GM19468 (cell line): ENCODE measurements around the gene WDR59.
"Not testable (repeated sequence)": the region's sequence is repeated elsewhere in the genome, so short reads cannot be mapped to it uniquely, and the experiment has no call there.

Source experiments
- ATAC-seq: cut with Tn5 transposase; IDR thresholded peaks from one replicate; pipeline ENCODE4 v1.9.1; 2021; ENCODE audit warnings: mild to moderate bottlenecking, moderate library complexity, moderate number of reproducible peaks; ENCODE audit not compliant: unreplicated experiment; ENCODE audit errors: extremely low read depth

The WDR59 gene

DNA sequence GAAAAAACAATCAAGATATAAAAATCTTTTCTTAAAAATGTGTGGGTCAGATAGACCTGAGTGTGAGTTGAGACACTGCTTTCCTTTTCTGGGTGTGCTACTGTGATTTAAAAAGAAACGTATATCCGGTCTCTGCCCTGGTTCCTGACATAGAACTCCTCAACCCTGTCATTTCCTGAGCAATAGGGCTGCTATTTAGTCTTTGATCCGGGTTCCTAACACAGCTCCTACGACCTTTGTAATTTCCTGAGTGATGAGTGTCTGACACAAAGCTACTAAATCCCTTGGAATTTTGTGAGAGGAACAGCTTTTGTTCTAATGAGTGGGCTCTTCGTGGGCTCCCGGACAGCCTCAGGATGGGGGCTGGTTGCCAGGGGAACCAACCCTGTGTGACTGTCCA is 116.4 kb downstream of the WDR59 start:
- ATAC-seq = no peak

DNA sequence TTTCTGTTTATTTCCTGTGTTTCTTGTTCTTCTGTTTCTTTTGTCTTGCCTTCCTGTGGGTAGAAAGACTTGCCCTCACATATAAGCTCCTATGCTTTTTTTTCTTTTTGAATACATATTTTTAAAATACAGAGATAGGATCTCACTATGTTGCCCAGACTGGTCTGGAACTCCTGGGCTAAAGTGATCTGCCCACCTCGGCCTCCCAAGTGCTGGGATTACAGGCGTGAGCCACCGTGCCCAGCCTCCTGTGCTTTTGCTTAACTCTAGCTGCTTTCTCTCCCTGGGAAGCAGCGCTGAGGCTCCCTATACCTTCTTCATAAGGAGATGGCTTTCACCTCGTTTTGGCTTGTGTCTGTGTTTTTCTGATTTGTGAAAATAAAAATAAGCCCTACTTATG is 116.9 kb downstream of the WDR59 start:
- no peak for ATAC-seq

DNA sequence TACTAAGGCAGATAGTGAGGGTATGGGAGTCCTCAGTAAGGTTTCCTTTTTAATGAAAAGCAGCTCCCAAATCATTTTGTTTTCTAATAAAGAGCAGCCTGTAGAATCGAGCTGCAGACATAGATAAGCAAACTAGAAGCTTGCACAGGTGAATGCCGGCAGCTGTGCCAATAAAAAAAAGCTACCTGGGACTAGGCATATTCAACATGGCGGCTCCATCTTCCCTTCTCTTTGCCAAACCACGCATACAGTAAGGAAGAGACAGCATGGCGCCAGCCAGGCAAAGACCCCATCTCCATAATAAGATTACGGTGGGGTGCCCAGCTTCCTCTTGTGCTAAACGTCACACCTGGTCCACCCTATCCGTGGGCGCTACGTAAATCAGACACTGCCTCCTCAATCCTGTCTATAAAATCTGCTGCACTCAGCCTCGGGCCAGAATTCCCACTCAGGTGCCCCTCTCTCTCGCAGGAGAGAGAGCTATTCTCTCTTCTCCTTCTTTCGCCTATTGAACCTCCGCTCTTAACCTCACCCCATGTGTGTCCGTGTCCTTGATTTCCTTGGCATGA is 117.6 kb downstream of the WDR59 start:
- no peak for ATAC-seq

DNA sequence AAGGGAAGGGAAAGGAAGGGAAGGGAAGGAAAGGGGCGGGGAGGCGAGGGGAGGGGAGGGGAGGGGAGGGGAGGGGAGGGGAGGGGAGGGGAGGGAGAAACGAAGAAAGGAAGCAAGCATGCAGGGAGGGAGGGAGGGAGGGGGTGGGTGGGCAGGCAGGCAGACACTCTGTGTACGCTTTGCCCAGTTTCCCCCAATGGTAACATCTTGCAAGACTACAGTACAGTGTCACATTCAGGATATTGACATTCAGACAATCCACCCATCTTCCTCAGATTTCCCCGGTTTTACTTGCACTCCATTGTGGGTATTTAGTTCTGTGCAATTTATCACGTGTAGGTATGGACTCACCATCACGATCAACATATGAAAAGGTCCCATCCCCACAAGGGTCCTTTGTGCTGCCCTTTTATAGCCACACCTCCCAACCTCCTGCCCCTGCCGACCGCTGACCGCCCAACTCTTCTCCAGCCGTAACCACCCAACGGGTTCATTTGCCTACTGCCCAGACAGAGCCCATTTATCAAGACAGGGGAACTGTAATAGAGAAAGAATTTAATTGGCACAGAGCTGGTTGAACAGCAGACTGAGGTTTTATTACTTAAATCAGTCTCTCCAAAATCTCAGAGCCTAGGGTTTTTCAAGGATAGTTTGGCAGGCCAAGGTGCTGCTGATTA is 118.9 kb downstream of the WDR59 start:
- ATAC-seq = no peak

DNA sequence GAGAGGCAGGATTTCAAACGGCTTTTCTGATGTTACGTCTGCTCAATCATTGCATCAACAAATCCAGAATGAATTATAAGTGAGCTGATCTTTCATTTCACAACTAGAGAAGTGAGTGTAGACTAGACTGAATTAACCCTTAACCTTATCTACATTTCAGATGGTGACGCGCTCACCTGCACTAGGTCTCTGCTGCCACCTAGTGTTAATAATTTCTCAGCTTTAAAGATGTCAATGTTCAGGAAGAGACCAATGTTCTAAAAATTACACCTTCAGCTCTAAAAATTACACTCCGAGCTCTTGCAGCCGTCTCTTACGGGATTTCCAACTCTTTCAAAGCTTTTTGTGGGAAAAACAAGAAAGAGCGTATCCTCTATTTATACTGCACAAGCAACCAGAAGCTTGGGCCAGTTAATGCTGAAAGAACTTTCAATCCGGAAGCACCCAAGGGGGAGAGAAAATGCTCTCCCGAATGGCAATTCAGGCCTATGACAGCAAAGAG is 122.1 kb downstream of the WDR59 start:
- ATAC-seq = no peak

DNA sequence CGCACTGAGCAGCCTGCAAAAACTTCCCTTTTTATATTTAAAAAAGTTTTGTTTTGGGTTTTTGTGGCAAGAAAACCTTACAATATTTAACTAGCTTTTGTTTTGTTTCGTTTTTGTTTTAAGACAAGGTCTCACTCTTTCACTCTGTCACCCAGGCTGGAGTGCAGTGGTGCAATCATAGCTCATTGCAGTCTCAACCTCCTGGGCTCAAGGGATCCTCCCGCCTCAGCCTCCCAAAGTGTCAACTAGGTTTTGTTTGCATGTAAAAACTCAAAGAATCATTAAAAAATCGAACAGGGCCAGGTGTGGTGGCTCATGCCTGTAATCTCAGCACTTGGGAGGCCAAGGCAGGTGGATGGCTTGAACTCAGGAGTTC is 132.4 kb downstream of the WDR59 start:
- no peak for ATAC-seq

DNA sequence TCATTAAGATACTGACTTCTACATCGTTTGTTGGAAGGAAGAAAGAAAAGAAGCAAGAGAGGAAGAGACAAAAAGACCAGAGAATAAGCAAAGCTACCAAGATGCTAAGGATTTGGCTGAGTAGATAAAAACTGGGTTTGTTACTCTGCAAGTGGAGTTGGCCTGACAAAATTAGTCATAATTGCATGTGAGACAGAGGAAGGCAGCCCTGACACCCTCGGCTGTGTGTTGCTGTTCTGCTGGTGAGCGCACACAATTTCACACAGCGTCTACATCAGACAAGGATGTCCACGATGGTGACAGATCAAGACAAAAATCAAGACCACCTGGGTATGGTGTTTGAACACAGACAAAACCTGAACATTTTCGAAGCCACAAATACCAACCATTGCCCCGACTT is 134.9 kb downstream of the WDR59 start:
- no peak for ATAC-seq

DNA sequence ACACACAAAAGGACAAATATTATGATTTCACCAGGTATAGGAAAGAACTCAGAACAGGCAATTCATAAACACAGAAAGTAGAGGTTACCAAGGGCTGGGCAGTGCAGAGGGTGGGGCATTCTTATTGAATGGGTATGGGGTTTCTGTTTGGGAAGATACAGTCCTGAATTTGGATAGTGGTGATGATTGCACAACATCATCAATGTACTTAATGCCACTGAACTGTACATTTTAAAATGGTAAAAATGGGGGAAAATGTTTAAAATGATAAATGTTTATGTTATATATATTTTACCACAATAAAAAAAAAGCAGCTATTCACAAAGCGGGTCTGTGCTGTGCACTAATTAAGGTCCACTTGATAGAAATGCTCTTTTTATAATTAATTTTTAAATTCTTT is 137.7 kb downstream of the WDR59 start:
- no peak for ATAC-seq

DNA sequence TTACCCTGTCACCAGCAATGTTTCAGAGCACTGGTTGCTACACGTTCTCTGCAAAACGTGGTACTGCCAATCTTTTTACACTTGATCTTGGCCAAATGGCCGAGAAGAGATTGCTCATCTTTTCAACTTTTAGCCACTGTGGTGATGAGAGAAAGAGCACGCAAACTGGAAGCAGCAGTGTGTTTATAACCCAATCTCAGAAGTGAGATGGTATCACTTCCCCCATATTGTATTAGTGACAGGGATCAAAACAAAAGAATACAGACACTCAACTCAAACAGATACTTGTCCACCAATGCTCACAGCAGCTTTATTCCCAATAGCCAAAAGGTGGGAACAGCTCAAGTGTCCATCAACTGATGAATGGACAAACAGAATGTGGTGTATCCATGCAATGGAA is 138.2 kb downstream of the WDR59 start:
- ATAC-seq = no peak

DNA sequence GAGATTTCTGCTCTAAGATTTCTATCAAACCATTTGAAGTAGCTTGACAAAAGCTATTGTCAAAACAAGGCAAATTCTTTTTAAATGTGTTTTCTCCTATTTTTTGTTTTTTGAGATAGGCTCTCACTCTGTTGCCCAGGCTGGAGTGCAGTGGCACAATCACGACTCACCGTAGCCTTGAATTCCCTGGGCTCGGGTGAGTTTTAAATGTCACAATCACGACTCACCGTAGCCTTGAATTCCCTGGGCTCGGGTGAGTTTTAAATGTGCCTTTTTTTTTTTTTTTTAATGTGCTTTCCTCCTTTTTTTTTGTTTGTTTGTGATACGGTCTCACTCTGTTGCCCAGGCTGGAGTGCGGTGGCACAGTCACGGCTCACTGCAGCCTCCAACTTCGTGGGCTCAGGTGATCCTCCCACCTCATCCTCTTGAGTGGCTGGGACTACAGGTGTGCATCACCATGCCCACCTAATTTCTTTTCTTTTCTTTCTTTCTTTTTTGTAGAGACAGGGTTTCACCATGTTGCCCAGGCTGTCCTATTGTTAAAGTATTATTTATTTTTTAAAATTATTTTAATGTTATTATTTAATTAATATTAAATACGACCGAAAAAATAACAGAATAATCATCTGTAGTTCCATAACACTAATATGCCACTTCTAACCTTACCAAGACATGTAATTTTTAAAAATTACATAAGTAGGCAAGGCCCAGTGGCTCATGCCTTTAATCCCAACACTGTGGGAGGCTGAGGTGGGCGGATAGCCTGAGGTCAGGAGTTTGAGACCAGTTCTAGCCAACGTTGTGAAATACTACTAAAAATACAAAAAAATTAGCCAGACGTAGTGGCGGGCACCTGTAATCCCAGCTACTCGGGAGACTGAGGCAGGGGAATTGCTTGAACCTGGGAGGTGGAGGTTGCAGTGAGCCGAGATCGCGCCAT is 140.6 kb downstream of the WDR59 start:
- ATAC-seq = no peak

DNA sequence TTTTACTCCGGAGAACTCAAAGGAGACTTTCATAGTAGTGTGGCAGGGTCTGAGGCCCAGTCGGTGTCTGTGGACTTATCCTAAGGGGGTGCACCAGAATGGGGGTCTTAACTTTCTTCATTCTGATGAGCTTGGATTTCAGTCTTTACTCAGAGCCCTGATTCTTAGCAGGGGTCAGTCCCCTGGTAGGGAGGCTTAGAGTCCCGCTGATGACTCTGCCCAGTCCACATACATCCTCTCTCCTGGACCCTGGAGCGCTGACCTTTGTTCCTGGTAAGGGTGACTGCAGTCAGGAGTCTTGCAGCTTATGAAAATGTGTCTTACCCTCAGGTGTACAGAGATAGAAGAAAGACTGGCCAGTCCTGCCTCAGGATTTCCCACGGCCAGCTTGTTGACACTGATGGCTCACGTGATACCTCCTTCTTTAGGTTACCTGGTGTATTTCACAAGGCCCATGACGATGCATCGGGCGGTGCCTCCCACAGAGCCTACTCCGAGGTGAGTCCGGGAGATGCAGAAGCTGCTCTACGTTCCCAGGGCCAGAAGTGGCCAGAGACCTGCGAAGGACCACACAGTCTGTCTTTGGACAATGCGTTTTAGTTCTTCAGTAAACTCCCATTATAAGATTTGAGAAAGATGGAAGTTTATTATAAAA is 141.4 kb downstream of the WDR59 start:
- ATAC-seq = not testable (repeated sequence)

DNA sequence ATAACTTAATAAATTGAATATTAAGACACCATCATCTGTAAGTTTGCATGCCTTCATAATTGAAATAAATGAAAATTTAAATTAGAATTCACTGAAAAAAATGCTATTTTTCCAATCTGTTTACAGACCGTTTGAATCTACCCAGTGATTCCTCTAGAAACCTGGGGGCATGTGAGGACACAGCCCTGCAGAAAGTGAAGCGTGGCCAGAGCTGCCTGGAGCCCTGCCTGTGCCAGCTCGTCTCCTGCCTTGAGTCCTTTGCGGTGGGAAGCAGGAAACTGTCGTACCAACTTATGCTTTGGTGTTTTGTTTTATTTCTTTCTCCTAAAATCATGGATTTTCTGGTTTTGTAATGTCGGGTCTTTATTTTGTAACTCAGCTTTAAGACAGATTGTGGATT is 142.5 kb downstream of the WDR59 start:
- ATAC-seq = no peak

DNA sequence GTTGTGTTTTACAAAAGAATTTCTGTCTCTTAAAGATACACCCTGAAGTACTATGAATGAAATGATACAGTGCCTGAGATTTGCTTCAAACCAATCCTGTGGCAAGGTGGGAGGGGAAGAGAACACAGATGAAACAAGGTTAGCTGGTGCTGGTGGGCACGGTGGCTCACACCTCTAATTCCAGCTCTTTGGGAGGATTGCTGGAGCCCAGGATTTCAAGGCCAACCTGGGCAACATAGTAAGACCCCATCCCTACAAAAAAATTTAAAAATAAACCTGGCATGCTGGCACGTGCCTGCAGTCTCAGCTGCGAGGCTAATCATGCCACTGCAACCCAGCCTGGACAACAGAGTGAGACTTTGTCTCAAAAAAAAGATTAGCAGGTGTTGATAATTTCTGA is 143.0 kb downstream of the WDR59 start:
- ATAC-seq = no peak

DNA sequence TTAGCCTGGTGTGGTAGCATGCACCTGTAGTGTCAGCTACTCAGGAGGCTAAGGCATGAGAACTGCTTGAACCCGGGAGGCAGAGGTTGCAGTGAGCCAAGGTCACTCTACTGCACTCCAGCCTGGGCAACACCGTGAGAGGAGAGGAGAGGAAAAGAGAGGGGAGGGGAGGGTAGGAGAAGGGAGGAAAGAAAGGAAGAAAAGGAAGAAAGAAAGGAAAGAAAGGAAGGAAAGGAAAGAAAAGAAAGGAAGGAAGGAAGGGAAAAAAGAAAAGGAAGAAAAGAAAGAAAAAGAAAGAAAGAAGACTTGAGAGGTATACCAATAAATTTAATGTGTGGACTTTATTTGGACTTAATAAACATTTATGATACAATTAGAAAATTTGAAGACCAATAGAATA is 143.5 kb downstream of the WDR59 start:
- no peak for ATAC-seq

DNA sequence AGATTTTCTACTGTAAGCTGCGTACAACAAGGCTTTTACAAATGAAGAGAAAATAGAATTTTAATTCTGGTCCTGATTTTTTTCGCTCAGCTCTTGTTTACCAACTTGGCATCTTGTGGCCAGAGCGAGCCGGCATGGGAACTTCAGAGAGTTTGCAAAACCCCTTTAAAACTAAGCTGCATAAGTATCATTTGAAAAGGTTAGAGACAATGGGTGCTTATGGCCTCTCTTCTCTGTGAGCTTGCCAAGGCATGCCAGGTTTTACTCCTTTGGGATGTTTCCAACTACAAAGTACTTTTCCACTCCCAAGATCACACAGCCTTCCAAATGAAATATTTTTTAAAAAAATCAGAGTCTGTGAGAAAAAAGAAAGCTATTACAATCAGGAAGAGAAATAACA is 147.9 kb downstream of the WDR59 start:
- ATAC-seq = no peak

DNA sequence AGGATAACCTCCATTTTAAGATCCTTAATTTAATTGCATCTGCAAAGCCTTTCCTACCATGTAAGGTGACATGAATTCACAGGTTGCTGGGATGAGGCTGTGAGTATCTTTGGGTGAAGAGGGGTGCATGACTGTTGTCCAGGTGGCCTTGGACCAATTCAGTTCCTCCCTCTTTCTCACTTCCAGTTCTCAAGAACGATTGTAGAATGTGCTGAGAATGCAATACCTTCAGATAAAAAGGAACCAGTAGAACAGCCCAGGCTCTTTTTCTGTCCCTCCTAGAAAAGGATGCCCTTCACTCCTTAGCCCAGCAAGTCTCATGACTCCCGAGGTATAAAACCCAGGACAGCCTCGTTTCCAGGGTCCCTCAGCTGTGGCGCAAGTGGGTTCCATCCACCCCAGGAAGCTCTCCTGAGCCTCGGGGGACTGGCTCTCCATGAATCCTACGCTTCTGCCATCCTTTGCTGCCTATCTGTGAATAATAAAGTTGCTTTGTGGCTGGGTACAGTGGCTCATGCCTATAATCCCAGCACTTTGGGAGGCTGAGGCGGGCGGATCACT is 148.7 kb downstream of the WDR59 start:
- no peak for ATAC-seq

DNA sequence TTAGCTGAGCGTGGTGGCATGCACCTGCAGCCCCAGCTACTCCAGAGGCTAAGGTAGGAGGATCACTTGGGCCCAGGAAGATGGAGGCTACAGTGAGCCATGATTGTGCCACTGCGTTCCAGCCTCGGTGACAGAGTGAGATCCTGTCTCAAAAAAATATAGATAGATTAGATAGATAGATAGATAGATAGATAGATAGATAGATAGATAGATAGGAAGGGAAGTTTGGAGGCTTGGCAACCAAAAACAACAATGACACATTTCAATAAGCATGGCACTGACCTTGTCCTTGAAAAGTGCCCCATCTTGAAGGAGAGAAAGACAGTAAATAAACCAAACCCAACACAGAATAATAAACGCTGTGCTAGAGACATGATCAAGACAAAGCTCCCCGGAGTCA is 152.7 kb downstream of the WDR59 start:
- ATAC-seq = no peak

DNA sequence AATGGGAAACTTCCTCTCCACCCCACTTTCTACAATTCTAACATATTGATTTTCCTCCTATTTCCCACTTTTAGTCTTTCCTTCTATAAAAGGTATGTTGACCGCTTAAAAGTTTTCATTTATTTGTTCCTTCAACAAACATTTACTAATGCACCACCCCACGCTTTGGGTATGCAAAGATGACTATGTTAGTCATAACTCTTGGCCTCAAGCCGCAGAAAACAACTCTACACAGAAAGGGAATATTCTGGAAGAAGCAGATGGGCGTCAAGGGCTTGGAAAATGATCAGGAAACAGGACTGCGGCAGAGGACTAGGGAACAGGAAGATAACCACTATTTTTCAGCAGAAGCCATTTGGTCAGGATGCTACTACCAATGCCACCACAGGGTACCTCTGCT is 153.5 kb downstream of the WDR59 start:
- no peak for ATAC-seq

DNA sequence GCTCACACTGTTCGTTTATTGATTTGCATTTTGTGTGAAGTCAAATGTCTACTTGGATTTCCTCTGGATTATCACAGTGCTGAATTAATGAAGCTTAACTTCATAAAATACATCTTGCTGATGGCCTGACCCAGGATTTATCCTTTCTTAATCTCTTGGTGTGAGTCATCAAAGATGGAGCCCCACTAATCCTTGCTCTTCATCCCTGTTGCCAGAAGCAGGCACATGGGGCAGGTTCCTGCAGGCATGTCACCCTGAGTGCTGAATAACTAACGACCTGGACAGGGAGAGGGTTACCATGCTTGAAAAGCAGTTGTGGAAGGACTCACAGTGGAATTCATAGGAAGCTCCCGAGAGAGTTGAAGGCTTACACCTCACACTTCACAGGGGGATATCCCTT is 154.3 kb downstream of the WDR59 start:
- no peak for ATAC-seq

DNA sequence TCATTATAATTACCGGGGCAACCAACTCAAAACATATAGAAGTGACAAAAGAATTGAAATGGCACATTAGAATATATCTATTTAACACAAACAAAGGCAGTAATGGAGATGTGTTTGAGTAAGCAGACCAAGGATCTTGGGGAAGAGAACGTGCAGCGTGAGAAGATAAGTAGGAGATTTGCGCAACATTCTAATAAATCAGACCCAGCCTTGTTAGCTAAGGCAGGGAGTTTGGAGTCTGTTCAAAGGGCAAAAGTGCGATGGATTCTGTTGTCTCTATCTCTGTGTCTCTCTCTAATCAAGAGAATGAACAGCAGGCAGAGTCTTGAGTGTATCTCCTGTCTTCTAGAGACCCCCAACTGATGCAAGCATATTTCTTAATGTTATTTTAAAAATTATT is 155.3 kb downstream of the WDR59 start:
- no peak for ATAC-seq
